ENCODE measurements around the gene DGKI.

DNA sequence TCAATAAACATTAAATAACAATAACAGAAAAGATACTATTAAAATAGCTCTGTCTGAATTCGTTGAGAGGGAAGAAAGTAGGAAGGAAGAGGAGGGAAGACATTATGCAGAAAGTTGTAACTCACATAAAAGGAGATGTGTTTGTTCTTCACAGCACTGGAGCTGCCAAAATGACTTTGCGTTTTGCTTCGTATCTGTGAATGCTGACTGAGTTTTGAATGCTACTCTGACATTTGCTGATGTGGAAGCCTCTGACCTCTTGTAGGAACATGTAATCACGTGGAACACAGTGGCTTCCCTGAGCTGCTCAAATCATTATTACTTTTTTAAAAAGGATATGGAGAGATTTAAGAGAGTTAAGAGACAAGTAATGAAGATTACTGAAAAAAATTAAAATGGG, 15.6 kb upstream of the DGKI start:
- TF ChIP-seq POLR2A (IDR thresholded peaks at IDR 0.05; ENCODE audit: borderline replicate concordance, extremely low read depth, insufficient read depth, insufficient read length) (no peak), ZNF274 (IDR thresholded peaks at IDR 0.05; ENCODE audit: low read depth, low read length) (no peak), SRF (IDR thresholded peaks at IDR 0.05; ENCODE audit: low read depth) (no peak), EZH2 (IDR thresholded peaks at IDR 0.05) (no peak), JUND (IDR thresholded peaks at IDR 0.05) (no peak), RAD21 (IDR thresholded peaks at IDR 0.05; ENCODE audit: low read depth) (no peak), POLR2AphosphoS5 (IDR thresholded peaks at IDR 0.05; ENCODE audit: low read depth, low read length) (no peak), EZH2phosphoT487 (IDR thresholded peaks at IDR 0.05; ENCODE audit: borderline replicate concordance) (no peak), SIN3A (IDR thresholded peaks at IDR 0.05; ENCODE audit: low read depth) (no peak), EGR1 (IDR thresholded peaks at IDR 0.05; ENCODE audit: low read depth) (no peak)
- TF ChIP-seq, protein P1, sequence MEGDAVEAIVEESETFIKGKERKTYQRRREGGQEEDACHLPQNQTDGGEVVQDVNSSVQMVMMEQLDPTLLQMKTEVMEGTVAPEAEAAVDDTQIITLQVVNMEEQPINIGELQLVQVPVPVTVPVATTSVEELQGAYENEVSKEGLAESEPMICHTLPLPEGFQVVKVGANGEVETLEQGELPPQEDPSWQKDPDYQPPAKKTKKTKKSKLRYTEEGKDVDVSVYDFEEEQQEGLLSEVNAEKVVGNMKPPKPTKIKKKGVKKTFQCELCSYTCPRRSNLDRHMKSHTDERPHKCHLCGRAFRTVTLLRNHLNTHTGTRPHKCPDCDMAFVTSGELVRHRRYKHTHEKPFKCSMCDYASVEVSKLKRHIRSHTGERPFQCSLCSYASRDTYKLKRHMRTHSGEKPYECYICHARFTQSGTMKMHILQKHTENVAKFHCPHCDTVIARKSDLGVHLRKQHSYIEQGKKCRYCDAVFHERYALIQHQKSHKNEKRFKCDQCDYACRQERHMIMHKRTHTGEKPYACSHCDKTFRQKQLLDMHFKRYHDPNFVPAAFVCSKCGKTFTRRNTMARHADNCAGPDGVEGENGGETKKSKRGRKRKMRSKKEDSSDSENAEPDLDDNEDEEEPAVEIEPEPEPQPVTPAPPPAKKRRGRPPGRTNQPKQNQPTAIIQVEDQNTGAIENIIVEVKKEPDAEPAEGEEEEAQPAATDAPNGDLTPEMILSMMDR (IDR thresholded peaks at IDR 0.05 in 2 of 3, conservative IDR thresholded peaks at IDR 0.05 in 1 of 3; ENCODE audit: borderline replicate concordance in 1 of 3, insufficient read depth in 1 of 3, low read depth in 2 of 3, low read length in 2 of 3), result no peak

All from HCT116 (cell line).